ENCODE data around the gene GNS.

GNS gene

DNA sequence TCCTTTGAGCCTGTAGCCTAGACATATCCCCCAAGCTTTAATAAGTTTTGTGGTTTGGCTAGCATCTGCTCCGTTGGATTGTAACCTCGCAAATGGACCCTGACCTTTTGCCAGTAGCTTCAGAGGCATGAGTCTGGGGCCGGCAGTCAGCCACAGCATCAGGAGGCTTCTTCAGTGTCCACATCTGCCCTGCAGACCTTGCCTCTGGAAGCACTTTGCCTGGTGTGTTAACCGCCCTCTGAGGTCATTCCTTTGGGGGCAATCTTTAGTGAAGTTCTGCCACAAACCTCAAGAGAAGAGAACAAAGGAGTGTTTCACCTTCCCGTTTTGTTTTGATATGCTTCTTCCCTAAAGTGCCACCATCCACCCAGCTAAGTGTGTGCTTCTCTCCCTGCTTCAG lies 71.4 kb downstream of the GNS start:
- in situ Hi-C loops (cut with HindIII; ENCODE audit: low pct_ligation_motif_present, low pct_unique_long_range_greater_than_20kb, low sequenced_read_pairs): no loop called here
- DNase-seq: no peak

DNA sequence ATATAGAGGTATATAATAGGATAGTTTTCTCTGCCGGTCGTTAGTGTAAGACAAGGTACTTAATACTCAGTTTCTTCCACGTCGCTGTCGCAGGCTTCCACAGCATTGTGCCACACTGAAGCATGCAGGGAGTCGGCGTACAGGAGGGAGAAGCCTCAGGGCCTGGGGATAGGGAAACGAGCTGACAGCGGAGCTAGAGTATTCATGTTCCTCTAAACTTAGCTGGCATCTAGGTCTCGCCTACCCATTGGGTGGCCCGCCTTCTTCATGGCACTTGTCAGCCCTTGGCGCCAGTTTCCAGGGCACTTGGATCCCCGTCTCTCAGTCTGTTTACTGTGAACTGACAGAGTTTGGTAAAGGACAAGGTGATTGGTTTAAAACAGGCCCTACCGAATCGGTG lies 73.6 kb downstream of the GNS start:
- in situ Hi-C loops (cut with HindIII; ENCODE audit: low pct_ligation_motif_present, low pct_unique_long_range_greater_than_20kb, low sequenced_read_pairs): no loop called here
- DNase-seq: no peak

DNA sequence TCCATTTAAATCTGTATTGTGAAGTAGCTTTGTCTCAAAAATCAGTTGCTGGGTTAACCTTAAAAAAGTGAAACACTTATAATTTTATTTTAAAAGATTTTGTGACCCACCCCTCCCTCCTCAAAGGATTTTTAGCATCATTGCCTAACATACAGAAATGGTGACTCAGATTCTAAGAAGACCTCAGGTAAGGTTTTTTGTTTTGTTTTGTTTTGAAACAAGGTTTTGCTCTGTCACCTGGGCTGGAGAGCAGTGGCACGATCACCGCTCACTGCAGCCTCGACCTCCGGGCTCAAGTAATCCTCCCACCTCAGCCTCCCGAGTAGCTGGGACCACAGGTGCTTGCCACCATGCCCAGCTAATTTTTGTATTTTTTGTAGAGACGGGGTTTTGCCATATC lies 74.2 kb downstream of the GNS start:
- in situ Hi-C loops (cut with HindIII; ENCODE audit: low pct_ligation_motif_present, low pct_unique_long_range_greater_than_20kb, low sequenced_read_pairs): no loop called here
- no peak for DNase-seq

DNA sequence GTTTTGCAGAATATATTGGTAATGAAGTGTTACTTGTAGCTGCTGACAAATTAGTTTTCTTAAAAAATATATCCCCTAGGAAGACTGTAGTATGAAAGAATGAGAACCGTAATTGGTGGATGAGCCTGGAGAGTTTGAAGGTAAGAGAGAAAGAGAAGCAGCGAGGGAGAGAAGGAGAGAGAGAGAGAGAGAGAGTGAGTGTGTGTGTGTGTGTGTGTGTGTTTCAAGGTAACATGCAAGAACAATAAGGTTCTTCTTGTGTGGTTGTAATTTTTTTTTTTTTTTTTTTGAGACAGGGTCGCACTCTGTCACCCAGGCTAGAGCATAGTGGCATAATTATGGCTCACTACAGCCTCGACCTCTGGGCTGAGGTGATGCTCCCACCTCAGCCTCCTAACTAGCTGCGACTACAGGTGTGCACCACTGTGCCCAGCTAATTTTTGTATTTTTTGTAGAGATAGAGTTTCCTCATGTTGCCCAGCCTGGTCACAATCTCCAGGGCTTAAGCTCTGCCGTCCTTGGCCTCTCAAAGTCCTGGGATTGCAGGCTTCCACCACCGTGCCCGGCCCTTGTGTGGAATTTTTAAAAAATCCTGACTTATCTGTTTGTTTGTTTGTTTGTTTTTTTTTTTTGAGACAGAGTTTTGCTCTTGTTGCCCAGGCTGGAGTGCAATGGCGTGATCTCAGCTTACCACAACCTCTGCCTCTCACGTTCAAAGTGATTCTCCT lies 75.2 kb downstream of the GNS start:
- no peak for DNase-seq
- in situ Hi-C loops (cut with HindIII; ENCODE audit: low pct_ligation_motif_present, low pct_unique_long_range_greater_than_20kb, low sequenced_read_pairs): no loop called here

DNA sequence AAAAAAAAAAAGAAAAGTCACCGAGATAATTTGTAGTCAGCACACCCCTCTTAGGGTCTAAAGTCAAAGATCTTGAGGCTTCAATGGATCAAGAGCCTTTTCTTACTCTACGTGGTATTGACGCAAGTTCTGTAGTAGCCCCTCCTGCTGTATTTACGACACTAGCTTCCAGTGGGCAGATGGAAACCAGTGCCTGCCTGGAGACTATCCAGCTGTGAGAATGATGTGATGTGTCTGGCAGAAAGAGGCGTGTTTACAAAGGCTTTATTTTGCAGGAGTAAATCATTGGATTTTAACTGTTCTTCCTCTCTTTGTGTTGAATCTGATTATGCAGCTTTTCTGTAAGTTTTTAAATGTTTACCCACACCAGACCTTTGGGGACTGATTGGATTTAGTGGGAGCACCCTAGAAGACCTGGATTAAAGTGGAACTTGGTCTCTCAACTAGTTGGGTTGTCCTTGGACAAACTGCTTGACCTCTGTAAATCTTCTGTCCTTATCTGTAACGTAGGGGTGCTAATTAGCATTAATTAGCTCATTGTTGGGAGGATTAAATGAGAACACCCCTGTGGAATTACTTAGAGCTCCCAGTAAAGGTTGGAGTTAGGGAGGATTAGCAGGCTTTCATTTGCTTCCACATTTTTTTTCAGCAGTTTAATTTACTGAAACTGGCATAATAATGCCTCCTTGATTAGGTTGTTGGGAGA lies 76.5 kb downstream of the GNS start:
- in situ Hi-C loops (cut with HindIII; ENCODE audit: low pct_ligation_motif_present, low pct_unique_long_range_greater_than_20kb, low sequenced_read_pairs): no loop called here
- no peak for DNase-seq

DNA sequence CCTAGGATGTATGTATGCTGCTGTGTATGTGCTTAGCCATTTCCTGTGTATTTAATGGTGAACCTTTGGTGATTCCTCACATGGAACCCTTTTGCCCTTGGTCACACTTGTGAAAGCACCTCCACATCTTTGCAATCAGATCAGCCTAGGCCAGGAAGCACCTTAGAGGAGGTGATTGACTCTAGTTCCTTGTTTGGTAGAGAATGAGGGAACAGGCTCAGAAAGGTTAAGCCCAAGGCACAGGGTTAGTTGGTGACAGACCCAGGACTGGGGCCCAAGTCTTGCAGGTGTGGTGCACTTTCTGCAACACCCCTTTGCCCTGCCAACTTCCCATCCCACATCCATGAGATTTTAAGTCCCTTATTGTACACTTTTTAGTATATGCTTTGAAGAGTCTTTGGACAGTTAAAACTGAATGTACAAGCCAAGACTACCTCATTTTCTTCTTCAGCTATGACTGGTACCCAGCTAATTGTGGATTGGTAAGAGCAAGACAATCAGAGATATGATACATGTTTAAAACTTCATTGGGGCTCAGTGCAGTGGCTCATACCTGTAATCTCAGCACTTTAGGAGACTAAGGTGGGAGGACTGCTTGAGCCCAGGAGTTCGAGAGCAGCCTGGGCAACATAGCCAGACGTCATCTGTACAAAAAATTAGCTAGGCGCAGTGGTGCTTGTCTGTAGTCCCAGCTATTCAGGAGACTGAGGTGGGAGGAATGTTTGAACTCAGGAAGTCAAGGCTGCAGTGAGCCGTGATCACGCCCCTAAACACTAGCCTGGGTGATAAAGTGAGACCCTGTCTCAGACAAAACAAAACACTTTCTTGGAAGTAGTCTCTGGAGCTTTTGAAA lies 77.8 kb downstream of the GNS start:
- DNase-seq: no peak
- in situ Hi-C loops (cut with HindIII; ENCODE audit: low pct_ligation_motif_present, low pct_unique_long_range_greater_than_20kb, low sequenced_read_pairs): no loop called here

DNA sequence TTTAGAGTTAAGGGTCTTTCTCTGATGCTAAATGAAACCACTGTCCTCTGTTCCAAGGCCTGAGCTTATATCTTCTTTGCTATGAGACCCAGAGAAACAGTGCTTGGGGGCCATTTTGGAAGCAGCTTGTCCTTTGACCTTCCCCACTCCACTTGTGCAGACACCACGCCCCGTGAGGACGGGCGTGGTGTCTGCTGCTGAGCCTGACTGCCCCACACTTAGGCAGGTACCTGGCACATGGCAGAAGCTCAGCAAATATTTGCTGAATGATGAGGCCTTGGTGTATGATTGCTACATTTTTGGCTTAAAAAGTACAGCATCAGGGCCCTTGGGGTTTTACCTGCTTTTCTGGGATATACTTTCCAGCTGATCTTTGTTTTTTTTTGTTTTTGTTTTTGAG lies 79.0 kb downstream of the GNS start:
- in situ Hi-C loops (cut with HindIII; ENCODE audit: low pct_ligation_motif_present, low pct_unique_long_range_greater_than_20kb, low sequenced_read_pairs): no loop called here
- DNase-seq: peak; percentile 43

DNA sequence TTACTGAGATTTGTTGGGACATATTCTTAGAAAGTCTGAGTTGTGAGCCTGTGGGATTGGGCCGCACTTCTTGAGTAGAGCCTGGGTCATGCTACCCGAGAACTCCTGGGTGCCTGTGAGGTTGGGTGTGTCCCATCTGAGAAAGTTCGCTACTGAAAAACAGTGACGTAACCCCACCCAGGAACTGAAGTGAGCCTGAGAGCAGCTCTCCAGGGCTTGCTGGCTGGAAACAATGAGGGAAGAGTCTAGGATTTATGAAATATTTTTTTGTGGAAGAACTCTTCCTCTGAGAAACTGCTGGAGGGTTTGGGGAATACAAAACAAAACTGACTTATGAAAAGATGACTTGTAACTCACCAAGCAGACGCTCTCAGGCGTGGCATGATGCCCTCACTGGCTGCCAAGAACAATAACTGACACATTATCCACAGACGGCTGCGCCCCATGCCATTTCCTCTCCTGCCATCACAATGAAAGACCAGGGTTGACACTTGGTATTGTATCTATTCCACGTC lies 79.7 kb downstream of the GNS start:
- DNase-seq: peak; percentile 90
- in situ Hi-C loops (cut with HindIII; ENCODE audit: low pct_ligation_motif_present, low pct_unique_long_range_greater_than_20kb, low sequenced_read_pairs): no loop called here

DNA sequence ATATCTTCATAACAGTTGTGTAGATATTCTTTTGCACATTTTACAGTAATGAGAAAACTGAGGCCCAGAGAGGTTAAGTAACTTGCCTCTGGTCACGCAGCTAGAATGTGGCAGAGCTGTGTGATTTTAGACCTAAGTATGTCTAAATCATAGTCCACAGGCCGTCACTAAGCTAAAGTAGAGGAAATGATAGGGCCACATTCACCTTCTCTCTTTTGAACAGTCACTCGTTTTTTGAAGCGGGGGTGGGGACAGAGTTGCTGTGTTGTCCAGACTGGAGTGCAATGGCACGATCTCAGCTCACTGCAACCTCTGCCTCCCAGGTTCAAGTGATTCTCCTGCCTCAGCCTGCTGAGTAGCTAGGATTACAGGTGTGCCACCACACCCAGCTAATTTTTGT lies 80.4 kb downstream of the GNS start:
- no peak for DNase-seq
- in situ Hi-C loops (cut with HindIII; ENCODE audit: low pct_ligation_motif_present, low pct_unique_long_range_greater_than_20kb, low sequenced_read_pairs): no loop called here

DNA sequence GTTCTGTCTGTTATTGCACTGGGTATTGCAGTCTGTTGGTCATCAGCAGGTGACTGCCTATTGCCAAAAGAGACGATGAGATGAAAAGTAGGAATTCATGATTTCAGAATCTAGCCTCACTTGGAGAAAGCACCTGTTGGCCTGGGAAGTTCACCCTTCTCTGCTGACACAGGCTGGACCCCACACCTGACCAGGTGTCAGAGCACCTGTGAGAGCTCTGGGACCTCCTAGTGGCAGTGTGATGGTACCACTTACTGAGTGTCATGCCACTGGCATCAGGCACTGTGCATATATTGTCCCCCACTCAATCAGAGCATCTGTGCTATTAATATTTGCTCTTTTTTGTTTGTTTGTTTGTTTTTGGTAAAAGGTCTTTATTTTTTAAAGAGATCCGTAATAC lies 81.0 kb downstream of the GNS start:
- DNase-seq: no peak
- in situ Hi-C loops (cut with HindIII; ENCODE audit: low pct_ligation_motif_present, low pct_unique_long_range_greater_than_20kb, low sequenced_read_pairs): no loop called here

DNA sequence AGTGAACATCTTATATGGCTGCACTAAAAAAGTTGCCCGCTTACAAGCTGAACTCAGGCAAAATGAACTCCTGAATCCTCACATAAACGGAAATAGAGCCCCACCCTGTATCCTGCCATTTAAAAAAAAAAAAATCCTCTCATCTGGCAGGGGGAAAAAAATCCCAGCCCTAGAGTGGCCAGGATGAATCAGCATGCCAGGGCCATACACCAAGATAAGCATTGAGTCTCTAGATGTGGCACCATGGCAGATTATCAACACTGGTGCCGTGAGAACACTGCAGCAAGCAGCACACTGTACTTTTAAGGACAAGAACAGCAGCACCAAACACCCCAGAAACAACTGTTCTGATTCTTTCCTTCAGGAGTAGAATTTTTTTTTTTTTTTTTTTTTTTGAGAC lies 83.4 kb downstream of the GNS start:
- in situ Hi-C loops (cut with HindIII; ENCODE audit: low pct_ligation_motif_present, low pct_unique_long_range_greater_than_20kb, low sequenced_read_pairs): no loop called here
- peak; percentile 26 for DNase-seq

DNA sequence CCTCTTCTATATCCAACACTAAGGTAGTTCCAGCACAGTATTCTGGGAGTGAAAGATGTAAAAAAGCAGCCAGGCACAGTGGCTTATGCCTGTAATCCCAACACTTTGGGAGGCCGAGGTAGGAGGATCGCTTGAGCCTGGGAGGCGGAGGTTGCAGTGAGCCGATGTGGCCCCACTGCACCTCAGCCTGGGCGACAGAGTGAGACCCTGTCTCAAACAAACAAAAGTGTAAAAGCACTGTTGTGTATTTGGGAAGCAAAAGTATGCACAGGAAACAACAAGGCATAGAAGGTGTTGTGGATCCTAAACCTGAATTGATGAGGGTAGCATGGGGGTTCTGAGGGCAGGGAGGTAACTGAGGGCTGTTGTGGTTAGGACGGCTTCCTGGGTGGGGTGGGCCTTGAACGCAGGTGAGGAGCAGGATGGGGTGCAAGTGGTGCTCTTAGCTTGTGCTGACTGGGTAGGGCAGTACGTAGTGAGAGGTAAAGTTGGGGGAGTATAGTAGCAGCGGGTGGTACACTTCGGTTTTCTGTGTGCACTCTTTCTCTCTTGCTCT lies 84.8 kb downstream of the GNS start:
- no peak for DNase-seq
- in situ Hi-C loops (cut with HindIII; ENCODE audit: low pct_ligation_motif_present, low pct_unique_long_range_greater_than_20kb, low sequenced_read_pairs): no loop called here

DNA sequence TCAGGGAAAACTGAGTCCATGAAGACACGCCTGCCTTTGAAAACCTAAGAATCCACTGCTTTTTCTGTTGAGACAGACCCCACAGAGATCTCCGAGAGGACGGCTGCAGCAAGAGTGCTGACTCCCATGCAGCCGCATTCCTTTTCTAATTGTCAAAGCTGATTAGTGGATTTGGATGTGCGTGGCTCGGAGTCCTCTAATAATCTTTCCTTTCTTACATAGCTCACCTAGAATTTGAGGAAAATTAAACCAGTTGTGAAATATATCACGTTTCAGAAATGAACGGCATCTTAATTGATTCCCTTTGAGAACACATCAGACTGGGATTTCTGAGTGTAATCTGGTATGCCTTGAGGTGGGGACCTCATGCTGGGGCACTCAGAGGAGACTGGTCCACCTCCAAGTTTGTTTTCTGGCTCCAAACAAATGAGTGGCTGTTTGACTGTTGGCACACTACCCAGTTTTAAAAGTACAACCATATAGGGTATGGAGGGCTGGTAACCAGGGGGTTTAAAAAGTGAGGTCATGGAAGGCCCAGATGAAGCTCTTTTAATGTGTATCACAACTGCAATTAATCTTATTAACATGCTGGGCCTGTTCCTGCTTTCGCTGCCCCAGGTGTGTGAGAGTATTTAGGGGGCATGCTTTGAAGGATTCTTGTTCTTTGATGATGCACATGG lies 85.6 kb downstream of the GNS start:
- in situ Hi-C loops (cut with HindIII; ENCODE audit: low pct_ligation_motif_present, low pct_unique_long_range_greater_than_20kb, low sequenced_read_pairs): no loop called here

DNA sequence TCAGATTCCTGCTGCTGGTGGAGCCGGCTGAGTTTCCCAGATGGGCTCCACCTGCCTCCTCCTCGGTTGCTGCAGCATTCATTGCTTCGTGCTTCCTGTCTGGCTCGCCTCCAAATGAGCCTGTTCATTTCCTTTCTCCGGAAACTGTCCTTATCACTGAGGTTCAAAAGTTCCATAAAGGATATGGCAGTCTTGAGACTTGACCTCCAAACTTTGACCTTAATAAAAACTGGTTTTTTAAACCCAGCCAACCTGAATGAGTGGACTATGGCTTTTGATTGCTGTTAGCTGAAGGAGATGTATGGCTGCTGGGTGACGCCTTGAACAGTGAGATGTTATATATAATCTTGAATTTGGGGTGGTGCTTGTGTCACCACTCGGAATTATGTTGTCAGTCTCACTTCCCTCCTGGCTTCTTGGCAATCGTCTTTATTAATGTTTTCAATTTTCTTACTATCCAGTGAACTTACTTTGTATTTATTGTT lies 86.2 kb downstream of the GNS start:
- in situ Hi-C loops (cut with HindIII; ENCODE audit: low pct_ligation_motif_present, low pct_unique_long_range_greater_than_20kb, low sequenced_read_pairs): no loop called here
- peak; percentile 28 for DNase-seq

More for the DNA sequence above, 85.6 kb downstream of the GNS start:
- no peak for DNase-seq

DNA sequence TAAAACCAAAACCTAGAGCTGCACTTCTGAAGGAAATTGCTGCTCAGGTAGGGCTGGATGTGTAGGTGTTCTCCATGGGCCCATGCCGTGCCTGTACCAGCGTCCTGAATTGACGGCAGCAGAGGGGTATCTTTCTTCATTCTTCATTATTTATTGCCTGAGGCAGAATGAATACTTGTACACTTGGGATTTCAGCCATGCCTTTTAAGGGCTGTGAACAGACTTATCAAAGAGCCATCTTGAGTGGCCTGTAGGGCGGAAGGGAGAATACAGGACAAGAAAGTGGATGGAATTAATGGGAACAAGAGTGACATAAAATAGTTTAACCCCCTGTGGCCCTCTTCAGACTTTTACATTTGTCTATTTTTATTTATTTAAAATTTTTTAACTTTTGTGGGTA lies 87.5 kb downstream of the GNS start:
- DNase-seq: no peak
- in situ Hi-C loops (cut with HindIII; ENCODE audit: low pct_ligation_motif_present, low pct_unique_long_range_greater_than_20kb, low sequenced_read_pairs): no loop called here

DNA sequence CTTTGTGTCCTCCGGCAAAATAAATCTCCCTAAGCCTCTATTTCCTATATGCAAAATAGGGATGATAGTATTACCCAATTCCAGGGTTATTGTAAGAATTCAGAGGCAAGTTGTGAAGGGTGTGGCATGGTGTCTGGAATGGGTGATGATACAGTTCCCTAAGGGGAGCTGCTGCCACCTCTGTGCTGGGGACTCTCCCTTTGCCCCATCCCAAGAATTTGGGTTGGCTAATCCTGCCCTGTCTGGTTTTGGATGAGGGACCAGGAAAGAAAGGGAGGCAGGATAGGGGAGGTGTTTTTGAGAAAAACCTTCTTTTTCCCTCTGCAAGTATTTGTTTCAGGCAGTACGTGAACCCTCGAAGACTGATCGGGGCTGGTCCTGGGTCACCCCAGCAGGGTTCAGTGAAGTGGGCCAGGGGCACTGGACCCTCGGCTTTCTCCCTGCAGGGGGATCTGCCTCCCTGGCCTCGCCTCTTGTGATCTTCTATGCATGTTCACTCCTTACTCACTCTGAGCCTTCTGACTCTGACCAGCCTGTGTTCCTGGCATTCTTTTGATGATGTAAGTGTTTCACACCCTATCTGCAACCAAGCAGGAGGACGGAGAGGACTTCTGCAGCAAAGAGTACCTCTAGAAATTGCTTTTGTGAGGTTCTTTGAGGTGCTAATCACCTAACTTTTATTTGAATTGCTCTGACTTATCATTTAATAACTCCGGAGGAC lies 88.1 kb downstream of the GNS start:
- in situ Hi-C loops (cut with HindIII; ENCODE audit: low pct_ligation_motif_present, low pct_unique_long_range_greater_than_20kb, low sequenced_read_pairs): no loop called here

DNA sequence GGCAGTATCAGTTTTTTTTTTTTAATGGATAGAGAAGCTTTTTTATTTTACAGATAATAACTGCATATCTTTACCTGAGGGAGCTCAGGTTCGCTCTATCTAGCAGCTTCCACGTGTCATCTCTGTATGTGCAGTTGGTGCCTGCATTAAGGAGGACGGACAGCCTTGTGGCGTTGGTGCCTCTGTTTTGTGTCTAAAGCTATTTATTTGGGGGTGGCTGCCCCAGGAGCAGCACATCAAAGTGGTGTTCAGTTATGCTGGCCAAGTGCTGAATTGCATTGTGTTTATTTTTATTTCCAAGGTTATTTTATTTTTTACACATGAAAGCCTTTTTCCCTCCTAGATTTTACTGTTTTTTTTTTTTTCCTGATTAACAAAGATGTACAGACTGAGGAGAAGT lies 89.2 kb downstream of the GNS start:
- DNase-seq: no peak
- in situ Hi-C loops (cut with HindIII; ENCODE audit: low pct_ligation_motif_present, low pct_unique_long_range_greater_than_20kb, low sequenced_read_pairs): no loop called here

More for the DNA sequence above, 88.1 kb downstream of the GNS start:
- DNase-seq: peak; percentile 66
